Left renal cortex interstitium (tissue), 4 donors: Measurements from ENCODE around the gene PARD3B. TPM values are rescaled to one million over a fixed set of nuclear protein-coding genes. Genes with fewer than 3 reads are reported as not detected.

Source experiments
- DNase-seq, 4 donors: peaks; one replicate each; pipeline ENCODE4 v3.0.0-alpha.2; 2013; ENCODE audit warnings: low read depth in 4 of 4, low spot score in 2 of 4, missing footprints in 1 of 4
- polyA plus RNA-seq, 4 donors: library from polyadenylated mRNA; unstranded; fragments of 120-200 nt; gene quantifications; one replicate each; pipeline ENCODE4 v1.2.1, GENCODE V29; 2013; ENCODE audit not compliant: insufficient read length in 4 of 4

Gene PARD3B
- polyA plus RNA-seq, 4 donors: 31.9 to 36.3 (median 34.3) TPM

DNA sequence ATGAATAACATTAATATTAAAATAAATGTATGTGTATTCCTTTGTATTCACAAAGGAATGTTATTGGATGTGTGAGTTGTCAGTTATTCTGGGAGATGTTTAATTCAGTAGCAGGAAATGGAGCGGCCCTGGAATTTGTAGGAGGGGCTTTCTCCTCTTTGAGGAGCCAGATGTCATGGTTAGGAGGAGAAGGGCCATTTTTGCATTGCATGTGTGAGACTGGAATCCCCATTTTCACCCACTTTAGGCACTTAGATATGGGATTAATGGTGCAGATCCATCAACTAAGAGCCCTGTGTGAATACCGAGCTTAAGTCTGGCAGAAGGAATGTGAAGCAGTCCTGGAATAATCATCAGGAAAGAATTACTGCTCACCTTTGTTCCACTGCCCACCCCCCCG is 439.2 kb downstream of the PARD3B start:
- no peak for DNase-seq

DNA sequence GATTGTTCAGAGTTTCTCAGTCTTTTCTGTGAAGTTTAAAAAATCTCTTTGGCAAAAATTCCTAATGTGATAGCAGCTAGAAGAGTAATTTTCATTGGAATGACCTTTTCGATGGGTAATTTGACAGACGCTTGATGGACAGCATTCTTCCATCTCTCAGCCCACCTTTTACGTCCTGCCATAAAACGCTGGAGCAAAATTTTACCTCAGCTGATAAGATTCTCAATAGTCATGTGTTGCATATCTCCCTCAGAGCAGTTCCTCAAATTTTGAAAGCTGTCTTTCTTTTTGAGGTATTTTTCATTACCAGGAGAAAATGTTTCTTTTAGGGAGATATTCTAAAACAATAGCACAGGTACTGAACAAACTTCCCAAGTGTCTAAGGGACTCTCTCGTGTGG is 441.4 kb downstream of the PARD3B start:
- DNase-seq: no peak

DNA sequence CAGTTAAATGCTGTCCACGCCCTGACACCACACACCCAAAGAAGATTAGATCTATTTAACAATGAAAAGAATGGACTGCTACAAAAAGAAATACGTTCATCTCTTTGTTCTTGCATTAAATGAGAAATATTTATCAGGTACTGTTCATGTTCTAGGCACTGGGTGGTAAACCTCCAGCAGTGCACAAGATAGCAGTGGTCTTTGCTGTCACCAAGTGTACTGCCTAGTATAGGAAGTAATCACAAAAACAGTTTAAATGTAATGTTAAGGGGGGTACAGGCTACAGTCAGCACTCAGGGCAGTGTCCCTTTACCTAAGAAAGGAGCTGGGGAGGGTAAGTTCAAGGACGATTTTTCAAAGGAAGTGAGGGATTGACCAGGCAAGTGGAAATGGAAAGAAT is 443.6 kb downstream of the PARD3B start:
- no peak for DNase-seq

DNA sequence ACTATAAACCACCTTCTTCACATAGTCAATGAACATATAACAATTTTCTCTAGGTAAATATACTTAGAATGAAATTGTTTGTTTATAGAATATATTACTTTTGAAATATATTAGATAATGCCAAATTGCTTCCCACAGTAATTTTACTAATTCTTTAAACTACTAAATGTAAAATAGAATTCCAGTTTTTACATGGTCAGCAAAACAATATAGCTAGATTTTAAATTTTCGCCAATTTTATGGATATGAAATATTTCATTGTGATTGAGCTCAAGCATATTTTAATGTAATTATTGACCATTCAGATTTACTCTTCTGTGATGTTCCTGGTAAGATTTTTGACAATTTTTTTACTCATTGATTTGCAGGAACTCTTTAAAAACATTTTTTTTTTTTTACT is 444.6 kb downstream of the PARD3B start:
- no peak for DNase-seq

DNA sequence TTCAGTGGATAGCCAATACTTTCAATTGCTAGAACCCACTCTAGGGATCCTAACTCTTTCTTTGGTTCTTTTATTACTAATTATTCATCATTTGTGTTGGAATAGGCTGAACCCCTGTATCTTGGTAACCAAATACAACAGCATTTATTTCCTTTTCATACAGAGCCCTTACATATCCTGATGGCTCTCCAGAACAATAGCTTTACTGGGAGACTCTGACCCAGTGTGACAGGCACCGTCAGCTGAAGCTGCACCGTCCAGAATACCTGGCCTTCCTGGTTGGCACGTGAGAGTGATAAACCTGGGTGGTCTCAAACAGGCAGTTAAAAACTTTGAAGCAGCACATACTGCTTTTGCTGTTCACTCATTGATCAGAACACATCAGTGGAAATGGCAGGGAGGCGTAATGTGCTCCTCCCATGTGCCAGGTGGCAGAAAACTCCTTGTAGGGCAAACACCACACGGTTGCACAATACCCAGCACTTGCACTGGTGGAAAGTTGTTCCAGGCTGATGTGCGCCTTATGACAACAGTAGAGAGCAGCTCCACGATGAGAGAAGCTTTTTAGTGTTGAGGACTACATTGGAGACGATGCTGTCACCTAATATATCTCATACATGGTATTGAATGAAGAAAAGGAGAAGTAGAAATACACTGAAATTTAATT is 456.2 kb downstream of the PARD3B start:
- DNase-seq: no peak

DNA sequence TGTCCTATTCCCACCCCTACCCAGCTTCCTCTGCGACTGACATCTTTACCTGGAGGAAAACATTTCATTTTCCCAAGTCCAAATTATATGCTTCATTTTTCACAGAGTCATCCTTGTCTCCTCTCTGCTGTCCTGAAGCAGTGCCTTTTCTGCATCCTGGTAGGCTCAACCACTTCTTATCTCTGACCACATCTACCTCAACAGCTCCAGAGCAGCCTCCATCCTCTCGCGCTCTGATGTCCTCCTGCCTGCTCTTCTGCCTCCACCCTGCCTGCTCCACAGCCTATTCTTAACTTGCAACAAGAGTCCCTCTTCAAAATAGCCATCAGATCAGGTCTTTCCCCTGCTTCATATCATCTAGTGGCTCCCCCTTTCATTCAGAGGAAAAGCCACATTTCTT is 457.1 kb downstream of the PARD3B start:
- DNase-seq: no peak

DNA sequence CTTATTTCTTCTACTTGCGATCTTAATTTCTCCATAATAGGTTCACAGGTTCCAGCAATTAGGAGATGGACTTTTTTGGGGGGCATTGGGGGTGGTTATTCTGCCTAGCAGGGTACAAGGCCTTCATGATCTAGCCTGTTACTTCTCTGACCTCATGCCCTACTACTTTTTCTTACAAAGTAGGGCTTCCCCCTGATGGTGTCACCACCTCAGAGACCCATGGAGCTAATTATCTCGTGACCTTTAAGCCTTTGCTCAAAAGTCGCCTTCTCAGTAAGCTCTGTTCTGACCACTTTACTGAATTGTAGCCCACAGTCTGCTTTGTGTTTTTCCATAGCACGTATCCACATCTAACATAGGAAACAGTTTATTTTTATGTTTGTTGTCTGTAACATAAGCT is 458.0 kb downstream of the PARD3B start:
- DNase-seq: no peak

DNA sequence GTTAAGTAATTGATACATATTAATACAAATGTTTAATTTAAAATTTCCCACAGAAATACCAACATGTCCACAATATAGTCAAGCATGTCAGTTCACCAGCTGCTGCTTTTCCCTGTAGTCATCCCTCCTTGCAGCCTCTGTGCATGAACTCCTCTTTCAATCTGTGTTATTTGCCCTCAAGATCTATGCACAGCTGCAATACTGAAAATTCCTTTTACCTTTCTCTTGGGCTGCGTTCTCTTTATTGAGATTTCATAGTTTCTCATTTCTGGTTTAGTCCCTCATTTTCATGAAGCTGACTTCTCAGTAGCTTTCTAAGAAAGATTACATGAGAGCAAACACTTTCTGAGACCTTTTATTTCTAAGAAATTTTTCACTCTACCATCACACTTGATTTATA is 464.9 kb downstream of the PARD3B start:
- DNase-seq: no peak

DNA sequence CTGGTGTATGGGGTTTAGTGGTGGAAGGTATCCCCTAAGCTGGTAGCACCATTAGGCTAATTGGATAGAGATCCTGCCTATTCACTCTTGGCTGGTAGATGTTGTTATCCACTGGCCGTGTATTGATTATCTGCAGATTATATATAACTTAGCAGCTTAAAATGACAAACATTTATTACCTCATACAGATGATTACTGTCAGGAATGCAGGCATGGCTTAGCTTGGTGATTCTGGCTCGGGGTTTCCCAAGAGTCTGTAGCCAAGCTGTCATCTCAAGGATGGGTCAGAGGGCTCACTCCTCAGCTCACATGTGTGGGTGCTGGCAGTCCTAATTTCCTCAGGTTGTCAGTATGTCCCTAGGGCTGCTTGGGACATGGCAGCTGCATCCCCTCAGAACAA is 465.8 kb downstream of the PARD3B start:
- no peak for DNase-seq

DNA sequence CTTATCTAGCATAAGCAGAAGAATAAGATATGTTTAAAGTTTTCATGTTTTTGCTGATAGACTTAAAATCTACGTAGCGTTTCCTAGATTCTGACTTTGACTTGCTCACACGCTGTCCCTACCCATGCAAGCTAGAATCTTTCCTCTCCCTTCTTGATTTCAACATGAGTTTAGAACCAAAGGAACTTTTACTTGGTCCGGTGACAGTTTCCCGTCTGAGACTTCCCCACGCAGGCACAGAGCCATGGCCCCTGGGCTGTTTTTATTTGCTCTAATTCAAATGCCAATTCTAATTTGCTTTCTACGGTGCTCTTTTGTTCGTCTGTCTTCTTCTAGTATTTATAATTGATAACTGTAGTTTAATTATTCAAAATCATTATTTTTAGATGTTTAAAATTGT is 467.7 kb downstream of the PARD3B start:
- DNase-seq: peak in 1 of 4 donors; percentile 13

DNA sequence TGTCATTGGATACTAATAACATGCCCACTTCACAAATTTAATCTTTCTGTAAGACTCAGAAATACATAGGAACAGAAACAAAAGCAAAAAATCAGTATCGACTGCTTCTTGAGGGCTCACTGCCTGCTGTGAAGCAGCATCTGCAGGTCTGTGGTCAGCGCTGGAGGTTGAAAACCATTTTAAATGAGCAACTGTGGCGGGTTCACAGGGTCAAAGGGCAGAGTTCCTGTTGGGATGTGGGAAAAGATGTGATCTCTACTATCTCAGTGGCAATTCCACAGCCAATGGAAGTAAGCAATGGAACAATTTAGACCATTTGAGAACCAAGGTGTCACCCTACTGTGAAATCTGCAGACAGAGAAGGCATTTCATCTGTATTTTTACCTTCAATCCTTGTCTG is 468.3 kb downstream of the PARD3B start:
- DNase-seq: no peak

DNA sequence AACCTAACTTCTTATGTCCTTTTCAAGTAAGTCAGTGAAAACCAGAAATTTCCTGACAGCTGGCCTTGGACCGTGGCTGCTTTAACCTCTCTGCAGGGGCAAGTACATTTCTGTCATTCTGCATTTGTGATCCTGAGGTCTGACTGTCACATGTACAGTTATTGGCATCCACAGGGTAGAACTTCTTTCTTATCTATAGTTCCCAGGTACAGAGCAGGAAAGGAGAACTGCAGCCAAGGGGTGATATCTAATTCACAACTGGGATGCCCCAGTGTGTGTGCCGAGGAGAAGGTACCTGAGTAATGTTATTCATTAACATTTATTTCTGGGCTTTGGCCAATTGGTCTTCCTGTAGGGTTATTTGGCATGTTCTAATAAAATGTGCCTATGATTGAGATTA is 468.9 kb downstream of the PARD3B start:
- no peak for DNase-seq

DNA sequence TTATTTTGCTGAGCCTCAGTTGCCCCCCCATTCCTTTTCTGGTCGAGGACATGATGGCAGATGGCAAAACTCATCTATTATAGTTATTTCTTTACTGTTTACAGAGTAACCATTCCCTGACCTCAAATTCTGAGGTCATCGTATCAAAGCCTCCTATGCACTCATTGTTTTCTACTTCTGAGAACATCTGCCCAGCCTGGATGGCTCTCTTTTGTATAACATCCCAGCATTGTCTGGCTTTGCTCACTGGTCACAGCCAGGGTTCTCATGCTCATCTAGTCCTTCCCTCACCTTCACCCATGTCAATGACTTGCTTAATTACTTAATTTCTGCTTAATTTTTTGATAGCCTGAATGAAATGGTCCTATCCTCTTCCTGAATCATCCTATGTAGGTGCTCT is 472.1 kb downstream of the PARD3B start:
- DNase-seq: no peak

DNA sequence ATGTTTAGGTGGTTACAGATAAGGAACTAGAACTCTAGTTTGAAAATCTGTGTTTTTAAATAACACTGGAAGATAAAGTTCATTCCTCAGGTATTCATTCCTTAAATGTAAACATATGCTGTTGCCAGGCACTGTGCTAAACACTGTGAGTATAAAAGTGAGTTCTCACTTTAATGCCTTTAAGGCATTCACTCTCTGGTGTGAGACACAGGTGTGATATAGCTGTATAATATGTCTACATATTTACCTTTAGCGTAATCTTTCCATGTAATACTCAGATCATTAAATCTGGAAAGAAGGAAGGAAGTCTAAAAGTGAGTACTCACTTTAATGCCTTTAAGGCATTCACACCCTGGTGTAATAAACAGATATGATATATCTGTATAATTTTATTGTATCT is 472.6 kb downstream of the PARD3B start:
- DNase-seq: no peak

DNA sequence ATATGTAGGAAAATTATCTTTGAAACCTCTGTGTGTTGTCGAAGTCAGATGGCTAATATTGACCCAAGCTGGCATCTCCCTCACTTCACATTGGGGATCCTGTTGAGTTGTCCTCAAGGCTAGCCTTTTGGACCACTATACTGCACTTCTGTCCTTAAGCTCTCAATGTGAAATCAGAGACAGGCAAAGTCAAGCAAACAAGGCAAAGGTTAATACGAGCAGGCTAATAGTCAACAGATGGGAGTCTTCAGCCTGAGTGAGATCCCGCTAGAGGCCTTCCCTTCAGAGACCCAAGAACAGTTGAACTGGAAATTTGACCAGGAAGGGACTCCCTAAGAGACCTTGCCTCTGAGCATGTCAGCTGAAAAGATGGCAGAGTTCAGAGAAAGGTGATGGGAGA is 475.4 kb downstream of the PARD3B start:
- DNase-seq: no peak

DNA sequence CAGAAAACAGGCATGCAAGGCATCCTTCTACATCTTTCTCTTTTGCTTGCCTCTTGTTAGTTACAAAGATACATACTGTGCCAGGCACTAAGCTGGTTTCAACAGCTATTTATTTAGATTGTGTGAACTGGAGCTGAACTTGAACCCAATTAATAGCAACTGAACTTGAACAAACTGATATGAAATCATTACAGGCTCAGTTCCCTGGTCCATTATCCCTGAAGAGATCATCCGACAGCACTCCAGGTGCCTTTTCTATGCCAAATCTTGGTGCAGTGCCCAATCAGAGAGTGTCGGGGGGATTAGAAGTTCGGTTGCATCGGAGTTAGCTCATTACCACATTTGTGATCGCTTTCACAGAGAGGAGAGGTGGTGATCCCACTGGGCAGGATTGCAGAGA is 477.6 kb downstream of the PARD3B start:
- DNase-seq: no peak

DNA sequence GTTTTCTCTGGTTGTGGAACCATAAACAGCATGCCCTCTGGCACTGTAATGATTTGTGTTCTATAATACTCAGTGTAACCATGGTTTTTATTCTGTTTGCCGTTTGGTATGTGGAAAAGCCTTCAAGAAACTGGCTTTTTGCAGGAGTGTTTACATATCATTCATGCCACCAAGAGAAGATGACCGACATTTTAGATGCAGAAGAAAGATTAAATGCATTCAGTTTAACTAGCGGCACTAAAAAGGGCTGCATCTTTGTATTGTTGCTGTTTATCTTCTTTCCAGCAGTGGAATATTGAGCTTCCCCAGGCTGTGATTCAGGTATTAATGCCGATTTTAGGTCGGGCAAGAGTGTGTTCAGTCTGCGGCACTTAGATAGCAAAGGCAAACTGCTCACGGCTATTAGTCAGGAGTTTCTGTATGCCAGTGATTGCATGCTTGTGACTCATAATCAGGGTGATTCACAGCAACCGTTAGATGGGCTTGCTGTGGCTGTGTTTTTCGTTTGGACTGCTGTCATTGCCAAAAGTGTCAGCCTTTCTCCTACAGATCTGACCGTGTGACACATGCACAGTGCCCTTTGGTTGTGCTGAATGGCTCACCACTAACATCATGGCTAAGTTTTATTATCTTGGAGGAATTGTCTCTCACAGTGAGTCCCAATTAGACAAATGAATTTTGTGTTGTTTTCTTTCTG is 479.7 kb downstream of the PARD3B start:
- no peak for DNase-seq

DNA sequence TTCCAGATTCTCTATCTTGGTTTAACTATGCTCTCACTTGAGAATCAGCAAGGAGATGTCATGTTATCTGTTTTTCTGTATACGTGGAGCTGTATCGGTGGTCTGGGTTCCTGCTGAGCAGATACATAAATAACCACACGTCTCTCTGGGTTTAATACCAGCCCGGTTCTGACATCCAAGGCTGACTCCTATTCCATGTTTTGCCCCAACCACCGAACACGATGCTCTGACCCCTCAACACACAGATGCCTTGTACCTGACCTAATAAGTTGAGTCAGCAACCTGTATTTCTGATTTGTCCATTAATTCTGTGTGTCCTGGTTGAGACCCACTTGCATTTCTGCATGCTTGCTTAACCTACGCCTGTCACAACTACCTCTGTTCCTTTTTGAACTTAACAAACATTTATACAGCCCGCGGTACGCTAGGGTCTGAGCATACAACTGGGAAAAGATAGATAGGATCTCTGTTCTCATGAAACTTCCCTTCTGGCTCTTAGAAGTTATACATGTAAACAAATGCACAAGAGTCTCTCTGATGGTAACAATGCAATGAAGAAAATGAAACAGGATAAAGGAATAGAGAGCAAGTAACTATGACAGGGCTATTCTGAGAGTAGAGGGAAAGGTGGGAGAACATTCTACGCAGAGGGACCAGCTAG is 480.4 kb downstream of the PARD3B start:
- no peak for DNase-seq

DNA sequence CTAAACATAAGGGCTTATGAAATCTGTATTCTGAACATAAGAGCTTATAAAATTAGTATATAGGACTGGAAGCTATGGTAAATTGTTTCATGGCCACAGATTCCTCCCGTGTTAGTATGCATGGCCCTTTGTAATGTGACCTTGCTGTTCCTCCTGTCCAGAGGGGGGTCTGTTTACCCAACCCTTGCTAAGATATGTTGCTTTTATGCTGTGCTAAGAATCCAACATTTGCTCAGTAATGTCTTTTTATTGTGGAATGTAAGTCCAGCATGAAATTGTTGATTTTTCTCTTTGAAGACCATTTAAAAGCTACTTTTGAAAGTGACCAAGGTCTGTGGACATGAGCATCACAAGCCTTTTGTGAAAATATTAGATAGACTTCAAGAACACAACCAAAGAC is 485.4 kb downstream of the PARD3B start:
- DNase-seq: no peak

DNA sequence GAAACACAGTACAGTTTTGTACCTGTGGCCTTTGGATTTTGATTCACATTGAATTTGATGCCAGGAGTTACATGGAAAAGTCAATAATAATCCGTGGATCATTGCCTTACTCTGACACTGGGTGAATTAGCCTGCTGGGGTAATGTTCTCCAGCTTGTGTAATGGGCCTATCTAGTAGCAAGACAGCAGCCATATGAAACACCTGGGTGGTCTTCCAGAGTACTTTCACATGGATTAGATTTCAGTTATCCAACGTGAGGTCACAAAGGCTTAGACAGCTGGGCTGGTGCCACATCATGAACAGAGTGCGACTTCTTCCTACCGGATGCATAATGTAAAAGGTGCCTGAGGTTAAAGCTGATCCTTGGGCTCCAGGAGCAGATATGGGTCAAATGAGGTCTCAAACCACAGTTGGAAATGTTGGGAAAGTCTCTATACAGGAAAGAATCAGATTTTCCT is 486.8 kb downstream of the PARD3B start:
- DNase-seq: no peak

DNA sequence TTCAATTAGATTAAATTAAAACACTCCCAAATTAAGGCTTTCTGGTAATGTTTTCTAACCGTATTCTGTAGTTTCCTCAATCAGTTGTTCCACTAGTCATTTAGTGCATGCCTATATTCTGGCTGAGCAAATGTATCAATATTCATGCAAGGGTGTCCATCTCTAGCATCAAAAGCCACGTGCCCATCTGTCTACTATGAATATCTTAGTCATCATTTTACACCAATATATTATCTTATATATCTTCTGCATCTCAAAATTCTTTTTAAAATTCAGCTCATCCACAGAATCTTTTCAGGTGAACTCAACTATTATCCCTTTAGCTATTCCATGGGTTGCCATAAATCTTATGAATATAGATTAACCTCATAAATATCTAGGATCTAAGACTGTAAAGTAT is 488.2 kb downstream of the PARD3B start:
- DNase-seq: no peak

DNA sequence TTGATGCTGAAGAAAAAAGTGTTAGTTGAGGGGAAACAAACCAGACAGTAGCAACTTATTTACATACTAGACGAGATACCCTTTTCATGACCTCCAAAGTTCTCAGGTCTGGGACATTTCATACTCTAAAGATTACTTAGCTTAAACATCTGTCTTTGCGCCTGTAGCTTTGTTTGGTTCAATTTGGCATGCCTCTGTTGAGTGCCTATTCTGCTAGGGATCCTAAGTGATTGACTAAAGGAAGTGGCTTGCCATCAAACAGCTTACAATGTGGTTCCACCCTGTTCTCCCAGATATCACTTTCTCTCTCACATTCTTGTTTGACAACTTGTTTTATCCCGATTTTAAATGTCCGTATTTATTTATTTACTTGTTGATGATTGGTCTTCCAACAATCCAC is 488.8 kb downstream of the PARD3B start:
- no peak for DNase-seq
